GM10847 (cell line): Measurements from ENCODE around the gene GRID2.

Source experiments
- POLR2A ChIP-seq: IDR thresholded peaks from 2 replicates; pipeline ENCODE4 v1.6.1; 2011; ENCODE audit not compliant: insufficient read length; ENCODE audit errors: extremely low read depth

The GRID2 gene

DNA sequence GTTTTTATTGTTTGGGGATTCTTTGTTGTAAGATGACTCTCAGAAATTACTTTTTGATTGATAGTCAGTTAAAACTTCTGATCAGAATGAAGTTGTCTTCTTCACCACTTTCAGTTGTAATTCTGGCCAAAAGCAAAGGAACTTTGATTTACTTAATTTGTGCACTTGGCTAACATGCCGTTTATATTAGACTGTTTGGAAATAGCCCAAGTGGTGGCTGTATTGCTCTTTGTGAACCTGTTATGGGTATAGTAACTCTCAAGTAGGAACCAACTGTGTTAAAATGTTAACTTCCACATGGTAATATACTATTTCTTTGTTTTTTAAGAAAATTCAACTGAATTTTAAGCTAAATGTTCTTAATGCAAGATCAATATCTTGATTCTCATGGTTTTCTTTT lies 581.9 kb downstream of the GRID2 start:
- TF ChIP-seq POLR2A = no peak

DNA sequence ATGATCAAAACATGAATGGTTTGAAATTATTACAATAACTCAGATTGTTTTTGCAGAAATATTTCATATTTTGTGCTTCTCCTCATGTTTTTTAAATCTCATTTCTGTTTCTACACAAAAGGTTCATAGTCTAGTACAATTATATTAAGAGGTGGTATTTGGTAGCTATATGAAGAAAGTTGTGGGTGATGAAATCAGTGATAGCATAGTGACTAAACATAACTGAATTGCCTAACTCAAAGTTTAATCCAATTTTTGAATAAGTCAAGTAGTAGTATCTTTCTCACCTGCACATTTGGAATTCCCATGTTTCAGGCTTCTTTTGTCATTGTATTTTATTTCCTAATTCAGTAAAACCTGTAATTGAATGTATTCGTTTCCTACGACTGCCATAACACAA lies 648.7 kb downstream of the GRID2 start:
- no peak for TF ChIP-seq POLR2A

DNA sequence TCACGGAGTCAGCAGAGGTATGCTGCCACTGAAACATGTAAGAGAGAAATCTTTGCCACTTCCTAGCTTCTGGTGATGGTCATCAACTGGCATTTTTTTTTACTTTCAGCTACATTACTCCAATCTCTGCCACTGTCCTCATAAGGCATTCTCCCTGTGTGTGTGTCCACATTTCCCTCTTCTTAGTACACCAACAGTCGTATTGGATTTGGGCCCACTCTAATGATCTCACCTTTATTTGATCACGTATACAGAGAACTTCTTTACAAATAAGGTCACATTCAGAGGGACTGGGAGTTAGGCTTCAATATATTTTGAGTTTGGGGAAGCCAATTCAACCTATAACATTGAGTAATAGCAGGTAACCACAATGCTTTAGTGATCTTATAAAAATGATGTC lies 649.1 kb downstream of the GRID2 start:
- TF ChIP-seq POLR2A = no peak

DNA sequence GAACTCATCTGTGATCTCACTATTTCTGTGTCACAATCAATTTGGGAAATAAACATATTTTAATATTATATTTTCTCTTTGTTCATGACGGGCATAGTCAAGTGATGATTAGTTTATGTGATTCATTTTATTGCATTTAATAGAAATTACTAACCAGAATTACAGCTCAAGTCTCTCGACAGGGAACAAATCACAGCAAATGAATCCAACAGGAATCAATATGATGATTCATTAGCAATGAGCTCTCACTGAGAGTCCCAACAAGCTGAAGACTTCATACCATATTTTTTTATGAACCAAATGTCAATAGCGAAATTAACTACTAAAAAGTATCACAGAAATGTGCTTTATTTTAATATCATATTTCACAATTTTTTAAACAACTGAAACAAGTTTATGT lies 649.7 kb downstream of the GRID2 start:
- no peak for TF ChIP-seq POLR2A

DNA sequence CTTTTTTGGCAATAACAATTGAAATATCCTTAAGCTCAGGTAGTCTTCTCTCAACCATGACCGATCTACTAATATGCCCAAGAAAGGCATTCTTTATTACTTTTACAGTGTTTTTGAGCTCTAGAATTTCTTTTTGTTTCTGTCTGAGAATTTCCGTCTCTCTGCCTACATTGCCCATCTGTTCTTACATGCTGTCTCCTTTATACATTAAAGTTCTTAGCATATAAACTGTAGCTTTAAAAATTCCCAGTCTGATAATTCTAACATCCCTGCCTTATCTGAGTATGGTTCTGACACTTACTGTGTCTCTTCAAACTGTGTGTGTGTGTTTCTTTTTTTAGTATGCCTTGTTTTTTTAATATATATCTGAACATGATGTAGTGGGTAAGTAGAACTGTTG lies 658.1 kb downstream of the GRID2 start:
- TF ChIP-seq POLR2A = no peak

DNA sequence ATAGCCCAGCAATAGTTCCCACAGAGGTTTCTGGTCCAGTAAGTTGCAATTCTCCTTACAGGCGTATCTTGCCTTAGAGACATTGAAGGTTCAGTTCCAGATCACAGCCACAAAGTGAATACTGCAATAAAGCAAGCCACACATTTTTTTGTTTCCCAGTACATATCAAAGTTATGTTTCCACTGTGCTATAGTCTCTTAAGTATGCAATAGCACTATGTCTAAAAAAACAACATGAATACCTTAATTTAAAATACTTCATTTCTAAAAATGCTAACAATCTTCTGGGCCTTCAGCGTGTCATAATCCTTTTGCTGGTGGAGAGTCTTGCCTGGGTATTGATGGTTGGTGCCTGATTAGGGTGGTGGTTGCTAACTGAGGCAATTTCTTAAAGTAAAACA lies 659.1 kb downstream of the GRID2 start:
- no peak for TF ChIP-seq POLR2A

DNA sequence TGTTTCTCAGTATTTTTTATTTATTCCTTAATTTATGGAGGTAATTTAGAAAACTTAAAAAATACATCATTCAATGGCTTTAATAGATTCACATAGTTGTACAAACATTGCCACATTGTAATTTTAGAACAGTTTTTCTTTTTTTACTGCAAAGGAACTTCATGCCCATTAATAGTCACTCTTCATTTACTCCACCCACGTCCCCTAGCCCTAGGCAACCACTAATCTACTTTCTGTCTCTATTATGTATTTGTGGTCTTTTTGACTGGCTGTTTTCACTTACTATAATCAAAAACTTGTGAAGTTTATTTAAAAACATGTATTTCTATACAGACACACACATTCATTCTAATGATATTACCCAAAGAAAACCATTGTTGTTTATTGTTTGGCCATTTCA lies 664.8 kb downstream of the GRID2 start:
- no peak for TF ChIP-seq POLR2A

DNA sequence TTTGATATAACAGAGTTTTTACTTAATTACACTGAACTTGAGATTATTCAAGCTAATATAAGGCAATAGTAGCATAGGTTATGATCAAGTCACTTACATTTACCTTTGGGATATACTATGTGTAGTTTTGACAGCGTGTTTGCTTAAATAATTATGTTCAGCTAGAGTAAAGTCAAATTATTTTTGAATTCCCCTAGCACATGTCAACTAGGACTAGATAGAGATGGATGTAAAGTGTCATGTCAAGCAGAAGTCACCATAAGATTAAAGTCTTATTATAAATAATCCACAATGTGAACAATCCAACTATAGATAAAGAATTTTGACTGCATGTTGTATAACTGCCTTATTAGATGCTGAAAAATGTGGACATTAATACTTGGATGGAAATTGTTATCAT lies 665.2 kb downstream of the GRID2 start:
- no peak for TF ChIP-seq POLR2A

DNA sequence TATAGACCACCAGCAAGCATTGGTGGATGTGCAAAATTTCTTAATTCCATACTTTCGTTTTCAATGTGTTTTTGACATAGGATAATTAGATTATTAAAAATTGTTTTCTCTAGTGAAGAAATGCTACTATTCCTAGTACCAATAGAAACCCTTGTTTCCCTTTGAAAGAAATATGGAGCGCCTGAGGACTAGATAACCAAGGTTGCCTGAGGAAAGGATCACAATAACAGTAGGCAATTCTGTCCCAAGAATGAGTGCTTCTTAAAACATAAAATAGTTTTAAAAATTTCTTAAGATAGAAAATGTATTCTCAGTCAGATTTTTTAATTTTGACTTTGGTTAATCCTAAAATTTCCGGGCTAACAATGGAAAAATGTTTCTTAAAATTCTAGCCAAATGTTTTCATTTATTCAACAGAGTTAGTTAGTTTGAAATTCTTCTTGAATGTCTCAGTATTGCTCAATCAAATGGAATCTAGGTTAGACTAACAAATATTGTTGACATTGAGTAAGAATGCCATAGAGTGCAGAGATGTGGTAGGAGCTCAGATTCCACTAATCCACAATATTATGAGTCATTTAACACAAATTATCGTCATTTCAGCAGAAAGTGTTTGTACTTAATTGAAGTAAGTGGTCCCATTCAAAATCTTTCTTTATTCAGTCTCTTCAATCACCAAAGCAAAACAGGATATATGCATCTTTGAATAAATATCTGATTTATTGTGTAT lies 666.0 kb downstream of the GRID2 start:
- TF ChIP-seq POLR2A = no peak

DNA sequence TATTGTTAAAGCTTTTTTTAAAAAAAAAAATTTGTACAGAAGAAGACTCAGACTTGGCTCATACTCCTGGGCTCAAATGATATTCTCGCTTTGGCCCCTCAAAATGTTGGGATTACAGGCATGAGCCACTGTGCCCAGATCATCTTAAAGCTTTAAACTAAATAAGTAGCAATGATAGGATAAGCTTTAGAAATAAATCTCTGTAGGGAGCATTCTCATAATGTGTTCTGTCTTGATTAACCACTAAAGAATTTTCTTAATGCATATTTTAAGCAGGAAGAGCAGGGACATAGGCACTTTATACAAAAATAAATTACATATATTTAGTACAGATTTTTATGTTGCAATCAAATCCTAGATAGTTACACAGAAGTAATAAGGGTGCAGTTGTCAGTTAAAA lies 667.2 kb downstream of the GRID2 start:
- TF ChIP-seq POLR2A = no peak

DNA sequence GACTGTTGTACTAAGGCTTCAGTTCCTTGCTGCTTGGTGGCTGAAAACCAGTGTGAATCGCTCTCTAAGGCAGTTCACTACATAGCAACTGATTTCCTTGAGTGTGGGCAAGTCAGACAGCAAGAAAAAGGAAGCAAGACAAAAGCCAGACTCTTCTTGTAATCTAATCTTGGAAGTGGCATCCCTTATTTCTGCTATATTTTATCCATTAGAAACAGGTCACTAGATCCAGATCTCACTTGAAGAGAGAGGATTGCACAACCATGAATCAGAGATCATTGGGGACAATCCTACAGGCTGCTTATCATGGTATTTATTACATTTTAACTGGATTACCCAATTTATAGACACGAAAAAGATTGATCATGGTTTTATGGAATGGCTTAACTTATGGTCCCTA lies 684.5 kb downstream of the GRID2 start:
- TF ChIP-seq POLR2A = no peak

DNA sequence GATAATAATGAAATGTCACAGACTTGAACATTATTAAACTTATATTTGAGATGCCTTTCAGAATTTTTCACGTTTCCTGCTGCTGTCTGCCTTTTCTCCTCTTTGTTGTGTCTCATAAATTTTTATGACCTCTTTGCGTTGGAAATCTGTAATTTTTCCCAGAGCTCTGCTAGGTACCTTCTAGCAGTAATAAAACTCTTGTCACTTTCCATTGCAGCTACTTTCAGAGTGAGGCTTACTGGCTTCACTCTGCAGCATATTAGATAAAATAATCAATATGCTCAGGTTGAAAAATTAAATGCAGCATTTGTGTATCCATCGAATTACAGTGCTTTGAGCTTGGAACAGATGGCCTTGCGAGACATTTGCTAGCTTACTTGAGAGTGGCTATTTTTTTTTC lies 689.0 kb downstream of the GRID2 start:
- TF ChIP-seq POLR2A = no peak

DNA sequence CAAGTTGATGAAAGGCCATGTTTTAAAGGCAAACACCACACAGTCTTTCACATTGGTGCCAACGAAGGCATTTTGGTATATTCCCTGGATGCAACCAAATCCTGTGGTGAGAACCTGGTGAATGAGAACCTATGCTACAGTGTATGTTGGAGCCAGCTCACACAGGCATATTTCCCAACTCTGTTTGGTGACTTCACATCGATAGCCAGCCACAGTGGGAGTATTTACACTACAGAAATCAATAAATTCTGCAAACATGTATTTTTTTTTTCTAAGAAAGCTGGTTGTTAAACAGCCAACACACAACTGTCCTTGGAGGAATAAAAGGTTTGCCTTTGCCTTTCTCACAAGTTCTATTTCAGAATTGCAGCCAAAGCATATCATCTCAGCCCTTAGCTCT lies 691.0 kb downstream of the GRID2 start:
- TF ChIP-seq POLR2A = no peak

DNA sequence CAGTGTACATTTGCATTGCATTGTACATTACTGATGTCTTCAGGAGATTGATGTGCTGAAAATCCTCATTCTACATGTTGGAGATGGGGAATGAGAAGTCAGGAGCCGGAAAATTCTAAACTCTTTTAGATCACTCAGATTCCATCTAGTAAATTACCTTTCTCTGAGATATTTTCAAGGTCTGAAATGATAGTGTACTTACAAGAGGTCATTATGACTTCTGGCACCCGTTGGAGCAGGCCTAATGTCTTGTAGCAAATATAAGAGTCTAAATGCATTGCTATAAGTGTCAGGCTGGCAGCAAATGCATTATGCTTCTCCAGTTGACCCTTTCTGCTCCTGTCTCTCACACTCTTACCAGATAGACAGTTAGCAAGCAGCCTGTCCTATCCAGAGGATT lies 692.8 kb downstream of the GRID2 start:
- TF ChIP-seq POLR2A = no peak

DNA sequence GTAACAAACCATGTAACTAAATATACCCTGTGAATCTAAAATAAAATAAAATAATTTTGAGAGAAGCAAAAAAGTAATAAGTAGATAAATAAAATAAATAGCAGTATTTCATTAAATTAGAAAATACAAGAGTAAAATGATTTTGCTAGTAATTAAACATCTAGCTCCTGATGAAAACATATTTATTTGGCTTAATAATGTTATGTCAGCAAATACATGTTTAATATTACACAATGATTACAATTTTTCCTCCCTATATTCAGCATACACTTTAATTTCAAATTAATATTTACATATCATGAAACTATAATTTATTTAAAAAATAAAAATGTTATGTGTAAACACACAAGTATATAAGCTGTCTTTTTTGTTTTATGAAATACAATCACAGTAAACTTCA lies 697.1 kb downstream of the GRID2 start:
- no peak for TF ChIP-seq POLR2A

DNA sequence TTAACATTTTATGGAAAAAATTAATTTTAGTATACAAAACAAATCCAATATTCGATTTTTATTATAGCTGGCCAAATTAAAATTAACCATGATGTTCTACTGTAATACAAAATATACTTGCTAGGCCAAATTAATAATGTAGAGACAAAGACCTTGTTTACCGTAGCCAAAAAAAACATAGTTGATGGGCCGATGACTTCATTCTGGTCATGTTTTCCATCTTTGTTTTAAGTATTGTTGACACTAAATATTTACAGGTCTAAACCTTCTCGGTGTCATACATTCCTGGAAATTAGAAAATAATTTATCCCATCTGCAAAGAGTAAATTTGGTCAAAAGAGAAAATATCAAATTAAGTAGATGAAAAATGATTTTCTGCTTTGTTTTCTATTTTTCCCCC lies 698.5 kb downstream of the GRID2 start:
- TF ChIP-seq POLR2A = no peak

DNA sequence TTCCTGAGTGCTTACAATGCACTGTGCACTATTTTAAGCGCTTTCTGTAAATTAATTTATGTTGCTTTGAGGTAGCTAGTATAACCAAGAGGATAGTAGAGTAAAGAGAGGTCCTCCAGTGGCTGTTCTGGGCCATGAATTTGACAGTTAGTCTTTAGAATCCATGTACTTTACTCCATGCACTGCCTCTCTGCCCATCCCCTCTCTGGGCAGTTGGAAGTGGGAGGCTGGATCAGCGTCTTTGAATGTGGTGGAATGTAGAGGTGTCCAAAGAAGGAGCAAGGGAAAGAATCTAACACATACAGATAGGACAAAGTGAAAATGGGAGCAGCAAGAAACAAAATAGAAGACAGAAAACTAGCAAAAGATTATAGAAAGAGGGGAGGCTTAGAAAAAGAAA lies 712.6 kb downstream of the GRID2 start:
- TF ChIP-seq POLR2A = no peak
